Neural crest cell (in vitro differentiated cells): ENCODE results near the gene NCAPG2. TPM values are rescaled to one million over a fixed set of nuclear protein-coding genes. Genes with fewer than 3 reads are reported as not detected.

Experiments
- DNase-seq: peaks from one replicate; pipeline ENCODE4 v3.0.0; 2021; ENCODE audit warnings: low read depth, mixed read lengths, low spot score
- H3K27ac Mint-ChIP-seq: one replicate; pipeline ENCODE4 v1.8.0; 2021; ENCODE audit warnings: mild to moderate bottlenecking, mixed read lengths; ENCODE audit not compliant: unreplicated experiment
- H3K27me3 Mint-ChIP-seq: 2 replicates; pipeline ENCODE4 v1.8.0; 2021; ENCODE audit warnings: low read depth, mild to moderate bottlenecking, mixed read lengths
- H3K36me3 Mint-ChIP-seq: 2 replicates; pipeline ENCODE4 v1.8.0; 2021; ENCODE audit warnings: low read depth, mild to moderate bottlenecking, mixed read lengths
- H3K4me1 Mint-ChIP-seq: 2 replicates; pipeline ENCODE4 v1.8.0; 2021; ENCODE audit warnings: mixed read lengths
- H3K4me3 Mint-ChIP-seq: one replicate; pipeline ENCODE4 v1.8.0; 2021; ENCODE audit warnings: mild to moderate bottlenecking, mixed read lengths
- H3K9me3 Mint-ChIP-seq: 2 replicates; pipeline ENCODE4 v1.8.0; 2021; ENCODE audit warnings: mixed read lengths
- total RNA-seq: library from RNA; stranded (reverse); gene quantifications from 2 replicates; pipeline ENCODE4 v1.2.1, GENCODE V29; 2021
- TF ChIP-seq, protein P1 (sequence below): fragments of 200-600 bp; sonication (generic); conservative IDR thresholded peaks from 2 replicates; pipeline ENCODE4 v1.5.0; 2021; ENCODE audit warnings: antibody characterized with exemption, mild to moderate bottlenecking

Gene NCAPG2
- total RNA-seq, 1 donor from 2014 or later: 84.9 TPM

DNA sequence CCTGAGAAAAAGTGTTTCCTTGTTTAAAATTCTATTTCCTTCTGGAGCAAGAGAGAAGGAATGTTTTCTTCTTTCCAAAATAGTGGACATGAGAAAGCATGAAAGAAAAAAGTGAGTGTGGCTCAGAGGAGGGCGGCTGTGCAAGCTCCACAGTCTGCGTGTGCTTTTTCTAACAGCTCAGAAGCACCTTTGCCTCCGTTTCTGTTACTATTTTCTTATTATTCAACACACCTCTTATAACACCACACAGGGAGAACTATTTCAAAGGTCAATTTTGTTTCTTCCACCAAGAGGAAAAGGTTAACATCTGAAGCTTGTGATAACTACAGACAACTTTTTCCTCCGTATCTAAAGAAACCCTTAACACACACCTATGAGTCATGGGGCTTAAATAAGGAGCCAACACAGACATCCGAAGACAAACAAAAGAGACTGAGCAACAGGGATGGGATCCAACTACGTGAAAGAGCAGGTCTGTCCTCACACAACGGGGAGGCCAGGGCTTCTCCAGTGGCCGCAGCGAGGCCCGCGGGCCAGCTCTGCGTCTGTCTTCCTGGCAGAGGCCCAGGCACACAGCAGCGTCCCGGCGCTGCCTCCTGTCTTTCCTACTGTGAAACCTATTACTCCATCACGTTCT lies 36.2 kb upstream of the NCAPG2 start:
- H3K27ac Mint-ChIP-seq: no peak overlapping the region
- H3K4me1 Mint-ChIP-seq: no peaks in the 10 kb centered on the region
- DNase-seq: no peak
- H3K4me3 Mint-ChIP-seq: no peak overlapping the region
- H3K9me3 Mint-ChIP-seq: no peaks in the 10 kb centered on the region
- TF ChIP-seq, protein P1, sequence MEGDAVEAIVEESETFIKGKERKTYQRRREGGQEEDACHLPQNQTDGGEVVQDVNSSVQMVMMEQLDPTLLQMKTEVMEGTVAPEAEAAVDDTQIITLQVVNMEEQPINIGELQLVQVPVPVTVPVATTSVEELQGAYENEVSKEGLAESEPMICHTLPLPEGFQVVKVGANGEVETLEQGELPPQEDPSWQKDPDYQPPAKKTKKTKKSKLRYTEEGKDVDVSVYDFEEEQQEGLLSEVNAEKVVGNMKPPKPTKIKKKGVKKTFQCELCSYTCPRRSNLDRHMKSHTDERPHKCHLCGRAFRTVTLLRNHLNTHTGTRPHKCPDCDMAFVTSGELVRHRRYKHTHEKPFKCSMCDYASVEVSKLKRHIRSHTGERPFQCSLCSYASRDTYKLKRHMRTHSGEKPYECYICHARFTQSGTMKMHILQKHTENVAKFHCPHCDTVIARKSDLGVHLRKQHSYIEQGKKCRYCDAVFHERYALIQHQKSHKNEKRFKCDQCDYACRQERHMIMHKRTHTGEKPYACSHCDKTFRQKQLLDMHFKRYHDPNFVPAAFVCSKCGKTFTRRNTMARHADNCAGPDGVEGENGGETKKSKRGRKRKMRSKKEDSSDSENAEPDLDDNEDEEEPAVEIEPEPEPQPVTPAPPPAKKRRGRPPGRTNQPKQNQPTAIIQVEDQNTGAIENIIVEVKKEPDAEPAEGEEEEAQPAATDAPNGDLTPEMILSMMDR: no peak
- no peaks in the 10 kb centered on the region for H3K27me3 Mint-ChIP-seq
- H3K36me3 Mint-ChIP-seq: peaks cover 12% of the 10 kb centered on the region

- H3K36me3 Mint-ChIP-seq: peaks cover 12% of the 10 kb centered on the region
- no peak for DNase-seq
- TF ChIP-seq, protein P1: no peak
- no peak overlapping the region for H3K4me3 Mint-ChIP-seq
- H3K27ac Mint-ChIP-seq: no peak overlapping the region
- no peaks in the 10 kb centered on the region for H3K9me3 Mint-ChIP-seq
- H3K4me1 Mint-ChIP-seq: no peaks in the 10 kb centered on the region
- no peaks in the 10 kb centered on the region for H3K27me3 Mint-ChIP-seq
Observed at GRCh38 chr7:158740013-158740656, 35.5 kb upstream of the NCAPG2 start.

DNA sequence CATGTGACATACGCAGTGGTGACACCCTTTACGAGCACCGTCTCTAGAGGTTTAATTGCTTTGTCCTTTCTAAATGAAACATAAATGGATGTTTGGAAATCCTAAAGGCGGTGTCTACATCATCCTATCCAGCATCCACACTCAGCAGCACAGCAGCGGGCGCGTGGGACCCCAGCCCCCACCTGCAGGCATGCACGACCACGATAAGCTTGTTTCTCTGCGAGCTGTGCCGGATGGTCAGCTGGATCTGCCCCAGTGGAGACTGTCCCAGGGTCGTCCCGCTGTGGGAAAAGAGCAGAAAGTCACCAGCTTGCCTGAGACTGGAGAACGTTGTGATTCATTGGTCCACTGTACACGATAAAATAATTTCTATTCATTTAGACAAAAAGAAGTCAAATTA lies 34.2 kb upstream of the NCAPG2 start:
- no peaks in the 10 kb centered on the region for H3K27me3 Mint-ChIP-seq
- TF ChIP-seq, protein P1: no peak
- no peak overlapping the region for H3K4me3 Mint-ChIP-seq
- DNase-seq: no peak
- H3K9me3 Mint-ChIP-seq: no peaks in the 10 kb centered on the region
- peaks cover 18% of the 10 kb centered on the region for H3K36me3 Mint-ChIP-seq
- H3K27ac Mint-ChIP-seq: no peak overlapping the region
- no peaks in the 10 kb centered on the region for H3K4me1 Mint-ChIP-seq

GRCh38 chr7:158737064-158737695 lies 32.6 kb upstream of the NCAPG2 start:
- Mint-ChIP-seq H3K27me3 (no peaks in the 10 kb centered on the region), H3K9me3 (no peaks in the 10 kb centered on the region), H3K4me1 (no peaks in the 10 kb centered on the region), H3K36me3 (peaks cover 12% of the 10 kb centered on the region), H3K4me3 (no peak overlapping the region), H3K27ac (no peak overlapping the region)
- DNase-seq: no peak
- TF ChIP-seq, protein P1: no peak

GRCh38 chr7:158735935-158736334 lies 31.3 kb upstream of the NCAPG2 start:
- Mint-ChIP-seq H3K4me1 (peaks cover 4% of the 10 kb centered on the region), H3K27me3 (no peaks in the 10 kb centered on the region), H3K36me3 (peaks cover 12% of the 10 kb centered on the region), H3K4me3 (no peak overlapping the region), H3K9me3 (no peaks in the 10 kb centered on the region), H3K27ac (peak overlapping the region; percentile 43)
- DNase-seq: no peak
- TF ChIP-seq, protein P1: no peak
